BLaER1 (cell line): ENCODE results near the gene MAP3K14.

Experiments
- H3K27ac ChIP-seq: shearing (Covaris generic); formaldehyde crosslinking; 2 replicates; pipeline ENCODE4 v1.8.1; 2022
- H3K27me3 ChIP-seq: shearing (Covaris generic); formaldehyde crosslinking; 2 replicates; pipeline ENCODE4 v1.8.1; 2022
- H3K36me3 ChIP-seq: shearing (Covaris generic); formaldehyde crosslinking; 2 replicates; pipeline ENCODE4 v1.8.1; 2022
- H3K4me1 ChIP-seq: shearing (Covaris generic); formaldehyde crosslinking; 2 replicates; pipeline ENCODE4 v1.8.1; 2022
- H3K4me2 ChIP-seq: shearing (Covaris generic); formaldehyde crosslinking; 2 replicates; pipeline ENCODE4 v1.8.1; 2022
- H3K4me3 ChIP-seq: shearing (Covaris generic); formaldehyde crosslinking; 2 replicates; pipeline ENCODE4 v1.8.1; 2022
- H3K9ac ChIP-seq: shearing (Covaris generic); formaldehyde crosslinking; 2 replicates; pipeline ENCODE4 v1.8.1; 2022
- H3K9me3 ChIP-seq: shearing (Covaris generic); formaldehyde crosslinking; 2 replicates; pipeline ENCODE4 v1.8.1; 2022
- H4K20me1 ChIP-seq: shearing (Covaris generic); formaldehyde crosslinking; 2 replicates; pipeline ENCODE4 v1.8.1; 2022
- Cebpa-rat ChIP-seq: shearing (Covaris generic); IDR thresholded peaks from 2 replicates; pipeline ENCODE4 v1.8.1; 2022

Gene MAP3K14

GRCh38 chr17:45293413-45294211 lies 23.2 kb downstream of the MAP3K14 start:
- TF ChIP-seq Cebpa-rat: no peak
- H3K36me3 ChIP-seq: peaks cover 35% of the 10 kb centered on the region
- peaks cover 100% of the 10 kb centered on the region for H3K4me1 ChIP-seq
- H4K20me1 ChIP-seq: peaks cover 41% of the 10 kb centered on the region; the same call in 1 of the 2 replicates
- no peaks in the 10 kb centered on the region for H3K27me3 ChIP-seq
- peak overlapping the region; percentile 90 for H3K27ac ChIP-seq
- peak overlapping the region; percentile 42; the same call in 1 of the 2 replicates for H3K9ac ChIP-seq
- no peak overlapping the region for H3K4me3 ChIP-seq
- no peaks in the 10 kb centered on the region for H3K9me3 ChIP-seq
- H3K4me2 ChIP-seq: peak overlapping the region; percentile 92

- Histone ChIP-seq H3K36me3 (peaks cover 36% of the 10 kb centered on the region), H3K4me3 (no peak overlapping the region), H4K20me1 (peaks cover 38% of the 10 kb centered on the region; the same call in 1 of the 2 replicates), H3K4me2 (peak overlapping the region; percentile 92), H3K27me3 (no peaks in the 10 kb centered on the region), H3K27ac (peak overlapping the region; percentile 90), H3K9ac (peak overlapping the region; percentile 42), H3K9me3 (no peaks in the 10 kb centered on the region), H3K4me1 (peaks cover 100% of the 10 kb centered on the region)
- no peak for TF ChIP-seq Cebpa-rat
Measured at GRCh38 chr17:45292696-45293412, 24.0 kb downstream of the MAP3K14 start.

- Histone ChIP-seq H3K4me3 (no peak overlapping the region), H3K4me2 (peak overlapping the region; percentile 92), H3K9me3 (no peaks in the 10 kb centered on the region), H4K20me1 (peaks cover 38% of the 10 kb centered on the region; the same call in 1 of the 2 replicates), H3K27ac (peak overlapping the region; percentile 90), H3K9ac (peak overlapping the region; percentile 62; the same call in 1 of the 2 replicates), H3K4me1 (peaks cover 95% of the 10 kb centered on the region), H3K36me3 (peaks cover 52% of the 10 kb centered on the region), H3K27me3 (no peaks in the 10 kb centered on the region)
- TF ChIP-seq Cebpa-rat: no peak
Measured at GRCh38 chr17:45291171-45291805, 25.5 kb downstream of the MAP3K14 start.

GRCh38 chr17:45290269-45290765 lies 26.5 kb downstream of the MAP3K14 start:
- Histone ChIP-seq H3K27me3 (no peaks in the 10 kb centered on the region), H3K9me3 (no peaks in the 10 kb centered on the region), H3K4me2 (peak overlapping the region; percentile 92), H3K4me3 (0 out of 2 replicates have a peak overlapping the region, but pooled peaks have one; percentile 36), H4K20me1 (peaks cover 31% of the 10 kb centered on the region; the same call in 1 of the 2 replicates), H3K27ac (peak overlapping the region; percentile 90), H3K9ac (peak overlapping the region; percentile 62), H3K36me3 (peaks cover 59% of the 10 kb centered on the region), H3K4me1 (peaks cover 86% of the 10 kb centered on the region)
- TF ChIP-seq Cebpa-rat: no peak

- H3K9ac ChIP-seq: peak overlapping the region; percentile 62
- no peaks in the 10 kb centered on the region for H3K27me3 ChIP-seq
- peak overlapping the region; percentile 92 for H3K4me2 ChIP-seq
- peaks cover 81% of the 10 kb centered on the region for H3K4me1 ChIP-seq
- H3K36me3 ChIP-seq: peaks cover 65% of the 10 kb centered on the region
- TF ChIP-seq Cebpa-rat: no peak
- peak overlapping the region; percentile 36; the same call in 1 of the 2 replicates for H3K4me3 ChIP-seq
- peaks cover 28% of the 10 kb centered on the region; the same call in 1 of the 2 replicates for H4K20me1 ChIP-seq
- H3K9me3 ChIP-seq: no peaks in the 10 kb centered on the region
- H3K27ac ChIP-seq: peak overlapping the region; percentile 90
Measured at GRCh38 chr17:45289301-45290268, 27.2 kb downstream of the MAP3K14 start.

GRCh38 chr17:45288825-45289224 lies 28.0 kb downstream of the MAP3K14 start:
- Histone ChIP-seq H3K4me2 (peak overlapping the region; percentile 92), H3K36me3 (peaks cover 65% of the 10 kb centered on the region), H3K27ac (peak overlapping the region; percentile 90), H3K9ac (peak overlapping the region; percentile 62), H4K20me1 (peaks cover 25% of the 10 kb centered on the region; the same call in 1 of the 2 replicates), H3K4me3 (peak overlapping the region; percentile 36; the same call in 1 of the 2 replicates), H3K27me3 (no peaks in the 10 kb centered on the region), H3K4me1 (peaks cover 81% of the 10 kb centered on the region), H3K9me3 (no peaks in the 10 kb centered on the region)
- no peak for TF ChIP-seq Cebpa-rat

- H3K9me3 ChIP-seq: no peaks in the 10 kb centered on the region
- H3K4me3 ChIP-seq: no peak overlapping the region
- H3K27ac ChIP-seq: peak overlapping the region; percentile 90
- TF ChIP-seq Cebpa-rat: no peak
- H3K27me3 ChIP-seq: no peaks in the 10 kb centered on the region
- H3K4me1 ChIP-seq: peaks cover 81% of the 10 kb centered on the region
- peaks cover 23% of the 10 kb centered on the region for H4K20me1 ChIP-seq
- peak overlapping the region; percentile 9; the same call in 1 of the 2 replicates for H3K9ac ChIP-seq
- H3K36me3 ChIP-seq: peaks cover 67% of the 10 kb centered on the region
- H3K4me2 ChIP-seq: peak overlapping the region; percentile 92
Measured at GRCh38 chr17:45287526-45288500, 29.0 kb downstream of the MAP3K14 start.
